ENCODE measurements around the gene IL27RA. TPM values are rescaled to one million over a fixed set of nuclear protein-coding genes. Genes with fewer than 3 reads are reported as not detected.

IL27RA gene
- total RNA-seq, 1 experiment from 2014 or later = 5.1 TPM

- no peak for DNase-seq (ENCODE audit: extremely low read depth, low read depth)
These were observed 25.3 kb downstream of the IL27RA start for GRCh38 chr19:14056741-14057356.

- no peak for DNase-seq (ENCODE audit: extremely low read depth, low read depth)
These were observed 26.9 kb downstream of the IL27RA start for GRCh38 chr19:14058182-14059092.

- DNase-seq (ENCODE audit: extremely low read depth, low read depth) = no peak
These were observed 27.5 kb downstream of the IL27RA start for GRCh38 chr19:14059093-14059480.

GRCh38 chr19:14059652-14060155 lies 28.1 kb downstream of the IL27RA start:
- no peak for DNase-seq (ENCODE audit: extremely low read depth, low read depth)

GRCh38 chr19:14061081-14061749 lies 29.7 kb downstream of the IL27RA start:
- no peak for DNase-seq (ENCODE audit: extremely low read depth, low read depth)

- no peak for DNase-seq (ENCODE audit: extremely low read depth, low read depth)
These were observed 30.4 kb downstream of the IL27RA start, which contains the start of gene PALM3 for GRCh38 chr19:14061751-14062557. Gene PALM3, minus strand, starts transcription at chr19:14062076. Its CDS starts 96 bp downstream, at chr19:14061980.

- no peak for DNase-seq (ENCODE audit: extremely low read depth, low read depth)
These were observed 30.9 kb downstream of the IL27RA start for GRCh38 chr19:14062558-14062855.

- DNase-seq (ENCODE audit: extremely low read depth, low read depth) = no peak
These were observed 31.5 kb downstream of the IL27RA start for GRCh38 chr19:14063105-14063504.

GRCh38 chr19:14066134-14066533 lies 34.6 kb downstream of the IL27RA start:
- no peak for DNase-seq (ENCODE audit: extremely low read depth, low read depth)

GRCh38 chr19:14070268-14071050 lies 38.9 kb downstream of the IL27RA start:
- DNase-seq (ENCODE audit: extremely low read depth, low read depth) = no peak

GRCh38 chr19:14072535-14073260 lies 41.1 kb downstream of the IL27RA start, which contains the start of gene MISP3:
Gene MISP3, plus strand, starts transcription at chr19:14072786. Its CDS starts 524 bp downstream, at chr19:14073310.
- no peak for DNase-seq (ENCODE audit: extremely low read depth, low read depth)

- DNase-seq (ENCODE audit: extremely low read depth, low read depth) = peak; percentile 50
These were observed 41.8 kb downstream of the IL27RA start for GRCh38 chr19:14073261-14073924.

- no peak for DNase-seq (ENCODE audit: extremely low read depth, low read depth)
These were observed 42.6 kb downstream of the IL27RA start for GRCh38 chr19:14073925-14074838.

GRCh38 chr19:14078411-14078810 lies 46.8 kb downstream of the IL27RA start:
- no peak for DNase-seq (ENCODE audit: extremely low read depth, low read depth)

- DNase-seq (ENCODE audit: extremely low read depth, low read depth) = peak; percentile 97
These were observed 49.6 kb downstream of the IL27RA start for GRCh38 chr19:14080887-14081796.

Measured in NCI-H460 (cell line).